ENCODE data around the gene METTL23. TPM values are rescaled to one million over a fixed set of nuclear protein-coding genes. Genes with fewer than 3 reads are reported as not detected.
"Not testable (repeated sequence)": the region's sequence is repeated elsewhere in the genome, so short reads cannot be mapped to it uniquely, and the experiment has no call there.

The METTL23 gene
- polyA plus RNA-seq, 4 donors, result 43.5 to 48.4 (median 44.7) TPM

DNA sequence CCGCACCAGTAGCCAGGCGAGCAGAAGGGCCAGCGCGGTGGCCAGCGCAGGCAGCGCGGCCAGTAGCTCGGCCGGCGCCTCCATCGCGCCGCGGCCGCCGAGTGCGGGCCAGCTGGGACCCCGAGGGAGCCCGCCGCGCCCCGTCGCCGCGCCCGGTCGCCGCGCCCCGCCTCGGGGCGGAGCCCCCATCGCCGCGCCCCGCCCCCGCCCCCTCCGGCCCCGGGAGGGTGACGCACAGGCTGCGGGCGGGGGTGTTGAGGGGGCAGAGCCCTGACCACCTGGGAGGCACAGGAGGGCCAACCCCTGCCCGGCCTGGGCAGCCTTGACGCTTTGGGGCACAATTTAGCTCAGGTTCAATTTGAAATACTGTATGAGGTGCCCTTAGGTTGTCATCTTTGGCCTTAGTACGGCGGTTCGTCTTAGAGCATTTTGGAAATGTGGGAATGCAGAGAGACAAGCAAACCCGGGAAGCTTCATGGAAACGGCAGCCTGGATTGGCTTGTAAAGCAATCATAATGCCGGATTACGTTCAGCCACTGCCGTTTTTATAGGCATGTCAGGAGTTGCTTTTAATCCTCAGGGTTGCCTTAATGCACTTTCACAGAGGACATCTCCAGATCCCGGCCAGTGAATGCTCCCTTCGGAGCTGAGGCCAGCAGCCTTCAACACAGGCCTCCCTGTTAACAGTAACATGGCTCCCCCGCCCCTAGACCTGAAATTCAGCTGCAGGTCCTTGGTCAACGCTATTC lies 15.6 kb upstream of the METTL23 start, which contains the start of gene MXRA7:
Gene MXRA7 (minus strand): TSS at position 103 of the 749 bp plus-strand sequence. CDS start 19 bp downstream, at position 84.
- DNase-seq (ENCODE audit: low read depth in 4 of 4, low spot score in 3 of 4), result no peak

DNA sequence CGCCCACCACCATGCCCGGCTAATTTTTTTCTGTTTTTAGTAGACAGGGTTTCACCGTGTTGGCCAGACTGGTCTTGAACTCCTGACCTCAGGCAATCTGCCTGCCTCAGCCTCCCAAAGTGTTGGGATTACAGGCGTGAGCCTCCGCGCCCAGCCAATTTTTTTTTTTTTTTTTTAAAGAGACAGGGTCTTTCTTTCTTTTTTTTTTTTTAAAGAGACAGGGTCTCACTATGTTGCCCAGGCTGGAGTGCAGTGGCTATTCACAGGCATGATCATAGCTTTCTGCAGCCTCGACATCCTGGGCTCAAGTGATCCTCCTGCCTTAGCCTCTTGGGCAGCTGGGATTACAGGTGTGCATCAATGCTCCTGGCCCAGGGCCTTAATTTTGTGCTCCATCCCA lies 14.3 kb upstream of the METTL23 start:
- not testable (repeated sequence) for DNase-seq (ENCODE audit: low read depth in 4 of 4, low spot score in 3 of 4)

DNA sequence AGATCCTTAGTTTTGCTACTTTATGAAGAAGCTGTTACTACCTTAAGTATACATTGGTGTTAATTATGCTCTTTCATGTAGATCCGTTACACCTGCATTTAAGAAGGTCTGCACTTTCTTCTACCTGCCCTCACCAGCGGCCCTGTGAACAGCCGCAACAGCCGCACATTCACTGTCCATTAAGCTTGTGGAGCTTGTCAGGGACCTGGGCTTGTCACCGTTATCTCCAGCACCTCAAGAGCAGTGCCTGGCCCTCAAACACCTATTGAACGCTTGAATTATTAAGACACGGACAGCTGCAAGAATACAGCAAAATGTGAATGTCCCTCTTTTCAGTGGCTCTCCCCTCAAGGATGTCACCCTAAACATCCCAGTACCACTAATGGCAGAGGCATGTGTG lies 12.9 kb upstream of the METTL23 start:
- DNase-seq (ENCODE audit: low read depth in 4 of 4, low spot score in 3 of 4), result no peak

DNA sequence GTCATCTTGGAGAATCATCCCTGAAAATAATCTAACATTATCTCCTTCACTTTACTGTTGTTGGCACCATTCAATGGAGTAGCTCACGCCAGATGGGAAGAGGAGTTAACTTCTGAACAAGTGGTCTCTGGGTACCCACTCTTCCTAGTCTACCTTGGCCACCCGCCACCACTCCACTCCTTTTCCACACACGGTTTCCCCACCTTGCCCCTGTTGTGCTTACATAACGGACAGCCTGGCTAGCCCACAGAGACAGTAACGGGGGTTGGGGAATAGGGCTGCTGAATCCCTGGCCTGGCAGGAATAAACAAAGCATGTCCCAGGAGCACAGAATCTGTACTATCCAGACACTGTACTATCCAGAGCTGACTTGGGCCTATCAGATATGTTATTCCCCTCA lies 12.3 kb upstream of the METTL23 start:
- DNase-seq (ENCODE audit: low read depth in 4 of 4, low spot score in 3 of 4), result no peak

DNA sequence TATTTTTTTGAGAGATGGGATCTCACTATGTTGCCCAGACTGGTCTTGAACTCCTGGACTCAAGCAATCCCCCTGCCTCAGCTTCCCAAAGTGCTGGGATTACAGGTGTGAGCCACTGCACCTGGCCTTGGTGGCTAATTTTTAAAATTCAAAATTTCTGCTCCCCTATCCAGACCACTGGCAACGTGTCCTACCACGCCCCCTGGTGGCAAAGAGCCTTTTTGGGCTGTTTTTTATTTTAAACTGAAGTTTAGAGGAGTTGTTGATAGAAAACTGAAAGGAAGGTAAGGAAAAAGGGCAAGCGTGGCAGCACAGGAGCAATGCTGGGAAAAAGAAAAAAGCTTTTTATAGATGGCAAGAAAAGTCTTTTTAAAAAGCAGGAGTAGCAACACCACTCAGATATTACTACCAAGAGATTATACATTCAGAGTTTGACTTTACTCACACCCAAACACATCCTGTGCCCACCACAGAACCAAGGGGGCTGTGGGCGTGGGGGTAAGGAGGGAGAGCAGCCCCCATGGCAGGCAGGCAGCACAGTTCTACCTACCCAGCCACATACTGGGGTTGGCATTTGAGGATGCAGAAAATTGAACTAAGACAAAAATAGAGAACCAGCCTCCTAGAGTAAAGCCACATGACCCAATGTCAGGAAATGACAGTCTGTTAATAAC lies 11.7 kb upstream of the METTL23 start:
- no peak for DNase-seq (ENCODE audit: low read depth in 4 of 4, low spot score in 3 of 4)

DNA sequence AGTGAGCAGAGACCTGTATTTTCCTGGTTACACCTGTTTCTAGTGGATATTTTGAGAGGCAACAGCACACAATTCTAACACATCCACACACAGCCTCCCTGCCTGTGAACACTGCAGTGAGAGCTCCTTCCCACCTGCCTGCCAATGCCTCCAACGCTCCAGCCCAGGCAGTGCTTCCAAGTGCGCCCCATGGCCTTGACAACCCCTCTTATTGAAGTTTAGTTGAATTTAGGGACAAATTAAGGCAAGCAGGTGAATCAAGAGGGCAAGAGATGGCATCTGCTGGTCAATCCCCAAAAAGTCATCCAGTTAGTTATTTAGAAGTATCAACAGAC lies 11.2 kb upstream of the METTL23 start:
- no peak for DNase-seq (ENCODE audit: low read depth in 4 of 4, low spot score in 3 of 4)

DNA sequence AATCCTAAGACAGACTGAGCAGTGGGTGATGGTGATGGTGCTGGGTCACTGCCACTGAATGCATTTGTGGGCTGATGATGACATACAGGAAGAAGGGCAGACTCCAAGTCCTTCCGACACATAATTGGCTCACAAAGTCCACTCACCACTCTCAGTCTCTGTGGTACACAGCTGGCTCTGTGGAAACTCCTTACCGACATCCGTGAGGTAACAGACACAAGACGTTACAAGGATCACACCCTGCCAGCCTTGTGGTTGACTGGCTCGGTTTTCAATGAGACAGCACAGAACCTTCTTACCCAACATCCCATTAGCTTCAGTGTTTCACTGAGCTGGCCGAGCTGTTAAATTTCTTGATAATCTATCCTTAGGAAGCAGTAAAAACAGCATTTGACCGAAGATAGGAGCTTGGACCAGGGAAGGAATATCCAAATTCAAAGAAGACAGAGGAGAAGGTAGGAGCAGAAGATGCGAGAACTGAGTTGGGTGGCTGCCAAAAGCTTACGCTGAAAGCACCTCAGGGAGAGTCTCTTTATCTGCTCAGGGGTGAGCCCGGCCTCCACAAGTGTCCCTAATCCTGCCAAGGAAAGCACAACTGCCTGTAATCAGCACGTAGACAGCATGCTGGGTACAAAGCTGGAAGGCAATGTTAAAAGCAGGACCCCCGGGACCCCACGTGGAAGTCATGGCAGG lies 10.3 kb upstream of the METTL23 start:
- no peak for DNase-seq (ENCODE audit: low read depth in 4 of 4, low spot score in 3 of 4)

DNA sequence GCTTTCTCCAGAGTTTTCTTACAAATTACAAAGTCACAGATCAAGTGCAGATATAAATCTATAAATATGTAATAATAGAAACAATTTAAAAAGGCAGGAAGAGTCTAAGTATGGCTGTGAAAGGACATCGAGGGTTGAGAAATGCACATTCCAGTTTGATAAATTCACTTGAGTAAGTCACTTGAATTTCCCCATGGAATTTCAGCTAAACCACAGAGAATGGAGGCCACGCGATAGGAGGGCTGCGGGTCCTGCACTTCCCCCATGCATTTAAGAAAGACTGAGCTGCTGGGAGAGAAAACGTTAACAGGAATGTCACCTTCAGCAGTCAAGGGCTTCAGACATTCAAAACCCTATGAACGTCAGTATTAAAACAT lies 9.8 kb upstream of the METTL23 start:
- DNase-seq (ENCODE audit: low read depth in 4 of 4, low spot score in 3 of 4), result no peak

DNA sequence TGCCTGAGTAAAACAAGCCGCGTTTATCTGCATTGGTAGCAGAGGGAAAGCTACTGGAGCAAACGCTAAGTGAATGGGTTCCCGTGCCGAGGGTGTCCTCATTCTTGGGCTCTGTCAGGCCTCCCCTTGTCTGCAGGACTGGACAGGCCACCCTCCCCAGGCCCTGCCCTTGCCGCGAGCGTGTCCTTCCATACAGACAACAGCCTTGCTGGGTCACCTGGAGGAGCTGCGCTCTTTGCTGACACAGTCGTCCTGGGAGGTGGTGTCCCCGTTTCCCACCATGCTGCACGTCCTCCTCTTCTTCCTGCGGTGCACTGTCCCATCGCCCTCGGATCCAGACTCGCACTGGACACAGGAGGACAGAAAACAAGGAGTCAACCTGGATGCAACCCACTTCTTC lies 8.1 kb upstream of the METTL23 start:
- no peak for DNase-seq (ENCODE audit: low read depth in 4 of 4, low spot score in 3 of 4)

DNA sequence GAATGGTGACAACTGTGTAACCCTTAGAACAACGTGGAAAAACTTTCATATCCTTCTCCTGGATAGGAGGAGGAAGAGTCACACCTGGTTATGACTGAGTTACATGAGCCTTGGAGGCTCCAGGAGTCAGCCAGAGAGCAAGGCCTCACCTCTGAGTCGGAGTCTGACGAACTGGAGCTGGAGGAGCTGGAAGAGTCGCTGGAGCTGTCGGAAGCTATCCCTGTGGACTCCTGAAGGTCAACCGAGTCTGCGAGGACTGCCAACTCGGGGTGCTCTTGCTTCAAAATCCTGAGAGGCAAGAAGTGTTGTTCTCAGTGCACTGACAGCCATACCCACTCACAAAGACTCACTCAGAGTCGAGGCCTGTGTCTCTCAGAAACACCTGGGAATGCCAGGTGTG lies 6.4 kb upstream of the METTL23 start:
- DNase-seq (ENCODE audit: low read depth in 4 of 4, low spot score in 3 of 4), result no peak

DNA sequence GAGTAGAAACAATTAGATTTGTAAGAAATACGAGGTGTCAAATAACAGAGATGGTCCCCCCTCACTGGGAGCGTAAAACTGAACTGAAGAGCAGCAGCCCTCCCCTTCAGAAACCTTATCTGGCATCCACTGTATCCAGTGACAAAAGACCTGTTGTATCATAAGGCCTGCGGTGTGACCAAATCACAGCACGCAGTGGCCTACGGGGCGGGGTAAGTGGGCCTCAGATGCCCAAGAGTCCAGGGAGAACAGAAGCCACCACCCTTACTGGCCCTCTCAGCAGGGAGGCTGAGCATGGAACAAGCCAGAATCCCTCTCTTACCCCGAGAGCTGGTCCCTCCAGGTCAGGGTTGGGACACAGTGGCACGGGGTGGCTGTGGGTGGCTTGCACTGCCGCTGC lies 5.7 kb upstream of the METTL23 start:
- DNase-seq (ENCODE audit: low read depth in 4 of 4, low spot score in 3 of 4), result no peak

DNA sequence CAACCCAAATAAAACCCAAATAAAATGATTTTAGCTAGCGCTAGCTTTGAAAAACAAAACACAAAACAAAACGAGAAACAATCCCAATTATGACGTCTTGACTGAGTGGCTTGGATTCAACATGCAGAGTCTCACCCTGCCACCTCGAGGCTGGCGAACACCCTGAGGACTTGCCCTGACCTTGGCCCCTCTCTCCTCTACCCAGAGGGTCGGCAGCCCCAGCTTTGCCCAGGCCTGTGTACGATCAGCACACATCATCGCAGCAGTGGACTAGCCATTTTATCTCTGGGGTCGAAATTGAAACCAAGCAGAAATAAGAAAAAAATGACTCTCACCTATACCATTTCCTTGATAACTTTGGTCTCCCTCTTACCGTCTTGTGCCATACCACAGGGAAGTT lies 5.2 kb upstream of the METTL23 start:
- DNase-seq (ENCODE audit: low read depth in 4 of 4, low spot score in 3 of 4), result no peak

DNA sequence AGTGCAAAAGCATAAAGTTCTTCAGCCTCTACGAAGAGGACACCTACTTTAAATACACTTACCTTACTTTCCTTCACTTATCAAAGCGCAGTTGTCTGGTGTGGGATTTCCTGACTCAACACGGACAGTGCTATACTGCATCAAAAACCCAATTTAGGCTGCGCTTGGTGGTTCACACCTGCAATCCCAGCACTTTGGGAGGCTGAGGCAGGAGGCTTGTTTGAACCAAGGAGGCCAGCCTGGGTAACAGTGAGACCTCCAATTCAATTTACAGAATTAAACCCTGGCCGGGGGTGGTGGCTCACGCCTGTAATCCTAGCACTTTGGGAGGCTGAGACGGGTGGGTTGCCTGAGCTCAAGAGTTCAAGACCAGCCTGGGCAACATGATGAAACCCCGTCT lies 4.4 kb upstream of the METTL23 start:
- DNase-seq (ENCODE audit: low read depth in 4 of 4, low spot score in 3 of 4), result no peak

DNA sequence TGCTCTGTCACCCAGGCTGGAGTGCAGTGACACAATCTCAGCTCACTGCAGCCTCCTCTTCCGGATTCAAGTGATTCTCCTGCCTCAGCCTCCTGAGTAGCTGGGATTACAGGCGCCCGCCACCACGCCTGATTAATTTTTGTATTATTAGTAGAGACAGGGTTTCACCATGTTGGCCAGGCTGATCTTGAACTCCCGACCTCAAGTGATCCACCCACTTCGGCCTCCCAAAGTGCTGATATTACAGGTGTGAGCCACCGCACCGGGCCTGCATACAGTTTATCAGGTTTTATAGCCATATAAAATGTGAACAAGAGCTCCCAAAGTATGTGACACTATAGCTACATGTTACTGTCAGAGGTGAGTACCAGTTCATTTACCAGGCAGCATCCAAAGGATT lies 3.7 kb upstream of the METTL23 start:
- not testable (repeated sequence) for DNase-seq (ENCODE audit: low read depth in 4 of 4, low spot score in 3 of 4)

DNA sequence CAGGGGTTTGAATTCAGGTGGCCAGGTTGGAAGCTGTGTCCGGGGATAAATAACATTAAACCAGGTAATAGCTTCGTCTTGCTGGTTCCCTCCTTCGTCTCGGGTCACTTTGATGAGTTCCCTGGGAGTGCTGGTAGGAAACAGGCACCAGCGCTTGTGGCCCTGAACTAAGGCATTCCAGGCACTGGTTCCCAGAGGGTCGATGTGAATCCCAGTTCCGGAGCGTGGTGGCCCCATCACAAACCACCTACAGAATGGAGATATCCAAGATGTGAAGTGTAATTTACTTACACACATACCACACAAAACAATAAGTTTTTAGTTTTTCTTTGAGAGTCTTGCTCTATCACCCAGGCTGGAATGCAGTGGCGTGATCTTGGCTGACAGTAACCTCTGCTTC lies 2.8 kb upstream of the METTL23 start:
- no peak for DNase-seq (ENCODE audit: low read depth in 4 of 4, low spot score in 3 of 4)

DNA sequence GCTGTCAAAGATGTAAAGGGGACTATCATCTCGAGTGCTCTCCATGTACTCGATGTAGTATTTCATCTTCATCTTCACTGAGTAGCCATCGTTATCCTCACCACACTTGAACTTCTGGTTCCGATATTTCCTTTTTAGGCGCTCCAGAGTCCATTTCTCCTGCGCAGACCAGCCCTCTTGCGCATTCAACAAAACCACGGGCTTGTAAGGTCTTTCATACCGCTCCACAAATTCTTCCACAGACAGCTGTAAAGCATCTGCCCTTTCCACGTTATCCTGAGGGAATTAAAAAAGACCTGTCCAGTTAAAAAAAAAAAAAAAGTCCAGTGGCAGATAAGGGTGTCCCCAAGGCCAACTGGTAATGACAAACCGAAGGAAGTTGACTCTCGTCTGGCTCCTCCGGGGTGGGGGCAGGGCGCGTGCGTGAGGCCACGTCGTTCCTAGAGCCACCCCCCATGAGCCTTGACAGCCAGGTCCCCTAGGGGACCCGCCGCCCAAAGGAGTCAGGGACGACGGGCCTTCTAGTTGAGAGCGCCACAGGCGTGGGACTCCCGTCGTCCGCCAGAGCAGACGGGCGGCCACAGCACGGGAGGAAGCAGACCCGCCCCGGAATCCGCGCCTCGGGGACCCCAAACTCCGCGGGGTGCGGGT lies 934 bp upstream of the METTL23 start:
- DNase-seq (ENCODE audit: low read depth in 4 of 4, low spot score in 3 of 4), result no peak

DNA sequence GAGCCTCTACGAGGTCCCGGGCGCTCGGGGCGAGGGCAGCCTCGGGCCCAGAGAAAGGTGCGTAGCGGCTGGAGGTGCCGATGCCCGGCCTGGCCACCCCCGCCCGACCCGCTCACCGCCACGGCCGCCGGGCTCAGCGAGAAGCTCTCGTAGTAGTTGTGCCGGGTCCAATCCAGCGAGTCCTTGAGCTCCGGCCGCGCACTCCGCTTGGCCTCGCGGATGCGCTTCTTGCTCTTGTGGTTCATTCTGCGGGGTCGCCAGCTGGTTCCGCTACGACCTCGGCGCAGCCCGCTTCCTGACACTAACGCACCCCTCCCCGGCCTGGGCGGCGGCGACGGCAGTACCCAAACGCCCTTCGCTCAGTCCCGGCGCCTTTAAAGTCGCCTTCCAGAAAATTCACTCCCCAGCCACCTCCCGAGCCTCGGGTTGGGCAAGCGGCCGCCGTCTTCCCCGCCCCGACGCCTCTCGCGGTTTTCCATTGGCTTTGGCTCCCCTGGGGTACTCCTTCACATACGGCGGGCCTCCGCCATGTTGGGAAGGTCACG lies 336 bp upstream of the METTL23 start, which contains the start of gene JMJD6:
Gene JMJD6 (minus strand): TSS at position 376 of the 545 bp plus-strand sequence. CDS start 131 bp downstream, at position 245.
- DNase-seq (ENCODE audit: low read depth in 4 of 4, low spot score in 3 of 4), result peak; percentile 85 to 92 (median 90)

DNA sequence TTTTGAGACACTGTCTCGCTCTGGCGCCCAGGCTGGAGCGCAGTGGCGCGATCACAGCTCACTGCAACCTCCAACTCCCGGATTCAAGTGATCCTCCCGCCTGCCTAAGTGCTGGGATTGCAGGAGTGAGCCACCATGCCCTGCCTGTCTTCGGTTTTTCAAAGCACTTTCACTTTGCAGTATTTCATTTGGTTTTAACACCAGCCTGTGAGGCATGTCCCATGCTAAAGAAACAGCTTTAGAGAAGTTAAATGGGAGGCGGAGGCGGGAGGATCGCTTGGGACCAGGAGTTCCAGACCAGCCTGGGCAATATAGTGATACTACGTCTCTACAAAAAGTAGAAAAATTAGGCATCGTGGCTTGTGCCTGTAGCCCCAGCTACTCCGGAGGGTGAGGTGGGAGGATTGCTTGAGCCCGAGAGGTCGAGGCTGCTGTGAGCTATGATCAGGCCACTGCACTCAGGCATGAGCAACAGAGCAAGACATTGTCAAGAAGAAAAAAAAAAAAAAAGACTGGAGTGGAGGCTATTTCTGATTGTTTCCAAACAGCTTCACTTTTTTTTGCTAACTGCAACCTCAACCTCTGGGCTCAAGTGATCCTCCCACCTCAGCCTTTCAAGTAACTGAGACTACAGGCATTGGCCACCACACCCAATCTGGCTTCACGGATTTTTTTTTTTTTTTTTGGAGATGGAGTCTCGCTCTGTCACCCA lies 1.3 kb downstream of the METTL23 start:
- no peak for DNase-seq (ENCODE audit: low read depth in 4 of 4, low spot score in 3 of 4)

DNA sequence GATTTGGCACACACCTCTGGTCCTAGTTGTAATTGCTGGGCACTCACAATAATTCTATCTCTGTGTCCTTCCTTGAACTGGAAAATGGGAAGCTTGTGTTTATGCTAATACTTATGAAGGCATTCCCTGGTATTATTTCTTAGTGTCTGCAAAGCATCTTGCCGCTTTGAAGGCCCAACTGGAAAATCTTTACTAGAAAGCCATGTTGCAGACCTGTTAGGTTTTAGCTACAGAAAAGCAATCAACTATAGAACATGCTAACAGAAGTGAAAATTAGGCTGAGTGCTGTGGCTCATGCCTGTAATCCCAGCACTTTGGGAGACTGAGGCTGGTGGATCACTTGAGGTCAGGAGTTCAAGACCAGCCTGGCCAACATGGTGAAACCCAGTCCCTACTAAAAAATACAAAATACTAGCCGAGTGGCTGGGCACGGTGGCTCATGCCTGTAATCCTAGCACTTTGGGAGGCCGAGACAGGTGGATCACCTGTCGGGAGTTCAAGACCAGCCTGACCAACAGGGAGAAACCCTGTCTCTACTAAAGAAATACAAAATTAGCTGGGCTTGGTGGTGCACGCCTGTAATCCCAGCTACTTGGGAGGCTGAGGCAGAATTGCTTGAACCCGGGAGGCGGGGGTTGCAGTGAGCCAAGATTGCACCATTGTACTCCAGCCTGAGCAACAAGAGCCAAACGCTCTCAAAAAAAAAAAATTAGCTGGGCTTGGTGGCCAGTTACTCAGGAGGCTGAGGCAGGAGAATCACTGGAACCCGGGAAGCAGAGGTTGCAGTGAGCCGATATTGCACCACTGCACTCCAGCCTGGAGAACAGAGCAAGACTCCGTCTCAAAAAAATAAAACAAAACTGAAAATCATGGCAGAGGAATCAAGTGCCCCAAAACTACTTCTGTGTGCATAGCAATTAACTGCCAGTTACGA lies 5.4 kb downstream of the METTL23 start:
- DNase-seq (ENCODE audit: low read depth in 4 of 4, low spot score in 3 of 4), result not testable (repeated sequence)

All from right renal pelvis (tissue), 4 donors.